HG03460 (cell line): Measurements from ENCODE around the gene SSC5D.
A peak's percentile ranks its signal among the peaks of the same experiment; 100 is the strongest.
"Not testable (repeated sequence)": the region's sequence is repeated elsewhere in the genome, so short reads cannot be mapped to it uniquely, and the experiment has no call there.

ENCODE experiments used
- ATAC-seq: cut with Tn5 transposase; IDR thresholded peaks from one replicate; pipeline ENCODE4 v1.9.1; 2021; ENCODE audit not compliant: unreplicated experiment

SSC5D gene

DNA sequence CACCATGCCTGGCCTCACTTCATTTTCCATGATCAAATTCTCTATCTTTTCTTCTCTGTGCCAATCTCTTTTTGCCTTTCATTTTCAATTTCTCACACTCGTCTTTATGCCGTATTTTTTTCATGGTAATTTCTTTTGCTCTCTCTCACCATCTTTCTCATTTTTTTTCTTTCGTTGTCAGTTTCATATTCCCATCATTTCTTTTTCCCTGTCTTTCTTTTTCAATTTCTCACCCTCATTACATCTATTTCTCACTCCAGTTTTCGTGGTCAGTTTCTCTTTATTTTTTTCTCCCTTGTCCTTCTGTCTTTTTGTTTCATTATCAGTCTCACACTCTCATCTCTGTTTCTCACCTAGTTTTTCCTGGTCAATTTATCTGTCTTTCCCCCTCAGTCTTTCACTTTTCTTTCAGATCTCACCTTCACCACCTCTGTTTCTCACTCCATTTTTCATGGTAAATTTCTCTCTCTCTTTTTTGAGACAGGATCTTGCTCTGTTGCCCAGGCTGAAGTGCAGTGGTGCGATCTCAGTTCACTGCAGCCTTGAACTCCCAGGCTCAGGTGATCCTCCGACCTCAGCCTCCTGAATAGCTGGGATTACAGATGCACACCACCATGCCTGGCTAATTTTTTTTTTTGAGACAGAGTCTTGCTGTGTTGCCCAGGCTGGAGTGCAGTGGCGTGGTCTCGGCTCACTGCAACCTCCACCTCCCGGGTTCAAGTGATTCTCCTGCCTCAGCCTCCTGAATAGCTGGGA is 14.1 kb downstream of the SSC5D start:
- no peak for ATAC-seq

DNA sequence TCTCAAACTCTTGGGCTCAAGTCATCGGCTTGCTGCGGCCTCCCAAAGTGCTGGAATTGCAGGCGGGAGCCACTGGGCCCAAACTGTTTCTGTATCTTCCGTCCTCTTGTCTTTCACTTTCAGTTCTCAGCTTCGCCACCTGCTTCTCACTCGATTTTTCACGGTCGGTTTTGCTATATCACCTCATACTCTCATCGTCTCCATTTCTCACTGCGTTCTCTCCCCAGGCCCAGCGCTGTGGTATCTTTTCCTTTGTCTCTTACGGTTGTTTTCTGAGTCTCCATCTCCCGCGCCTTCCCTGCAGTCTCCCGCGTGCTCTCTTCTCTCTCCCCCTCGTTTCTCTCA is 14.9 kb downstream of the SSC5D start:
- ATAC-seq, result no peak

DNA sequence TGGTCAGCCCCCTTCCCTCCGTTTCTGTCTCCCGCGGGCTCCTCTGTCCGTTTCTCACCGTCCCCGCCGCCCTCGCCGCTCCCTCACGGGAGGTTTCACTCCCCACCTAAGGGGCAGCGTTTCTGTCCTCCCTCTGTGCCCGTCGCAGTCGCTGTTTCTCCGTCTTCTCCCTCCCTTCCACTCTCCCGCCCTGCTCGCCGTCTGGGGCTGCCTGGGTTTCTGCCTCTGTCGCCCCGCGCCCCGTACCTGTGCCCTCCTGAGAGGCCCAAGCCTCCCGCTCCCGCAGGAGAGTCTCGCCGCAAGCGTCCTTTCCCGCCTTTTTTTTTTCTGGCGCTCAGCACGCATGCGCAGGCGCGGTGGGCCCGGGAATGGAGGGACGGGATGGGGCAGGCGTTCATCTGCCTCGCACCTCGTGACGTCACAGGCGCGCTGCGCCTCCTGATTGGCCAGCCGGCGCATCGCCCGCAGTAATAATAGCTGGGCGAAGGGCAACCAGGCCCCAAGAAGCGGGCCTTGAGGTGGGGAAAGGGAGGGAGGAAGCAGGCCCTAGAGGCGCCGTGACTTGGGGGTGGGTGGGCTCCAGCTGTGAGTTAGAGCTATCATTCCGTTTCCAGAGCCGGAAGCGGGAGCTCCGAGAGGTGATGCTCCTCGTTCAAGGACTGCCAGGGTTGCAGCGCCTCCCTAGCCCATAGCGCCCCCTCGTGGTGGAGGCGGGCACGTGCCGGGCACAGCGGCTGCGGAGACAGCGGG is 15.4 kb downstream of the SSC5D start:
- ATAC-seq, result peak; percentile 92

DNA sequence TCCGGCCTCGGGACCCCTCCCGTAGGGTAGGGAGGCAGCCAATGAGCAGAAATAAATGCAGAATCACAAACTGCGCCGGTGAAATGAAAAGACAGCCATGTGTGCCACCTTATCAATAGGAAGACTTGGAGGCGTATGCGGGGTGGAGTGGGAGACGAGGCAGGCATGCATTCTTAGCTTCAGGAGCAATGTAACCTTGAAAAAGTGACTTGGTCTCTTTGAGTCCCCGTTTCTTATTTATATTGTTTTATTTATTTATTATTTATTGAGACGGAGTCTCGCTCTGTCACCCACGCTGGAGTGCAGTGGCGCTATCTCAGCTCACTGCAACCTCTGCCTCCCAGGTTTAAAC is 16.0 kb downstream of the SSC5D start:
- ATAC-seq, result no peak

DNA sequence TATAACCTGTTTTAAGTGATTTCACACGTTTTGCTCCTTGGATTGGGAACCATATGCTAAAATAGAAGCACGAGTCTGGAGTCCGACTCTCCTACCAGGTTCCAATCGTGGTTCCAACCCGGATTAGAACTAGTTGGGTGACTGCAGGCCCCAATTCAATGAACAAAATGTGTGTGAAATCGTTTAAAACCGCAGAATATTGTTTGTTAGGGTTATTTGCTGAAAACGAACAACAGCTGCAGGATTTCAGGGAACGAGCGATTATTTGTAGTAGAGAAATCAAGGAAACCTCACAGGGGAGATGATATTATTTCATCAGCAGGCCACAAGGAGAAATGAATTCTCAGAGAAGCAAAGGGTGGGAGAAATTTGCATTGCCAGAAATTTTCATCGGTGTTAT is 16.7 kb downstream of the SSC5D start:
- no peak for ATAC-seq

DNA sequence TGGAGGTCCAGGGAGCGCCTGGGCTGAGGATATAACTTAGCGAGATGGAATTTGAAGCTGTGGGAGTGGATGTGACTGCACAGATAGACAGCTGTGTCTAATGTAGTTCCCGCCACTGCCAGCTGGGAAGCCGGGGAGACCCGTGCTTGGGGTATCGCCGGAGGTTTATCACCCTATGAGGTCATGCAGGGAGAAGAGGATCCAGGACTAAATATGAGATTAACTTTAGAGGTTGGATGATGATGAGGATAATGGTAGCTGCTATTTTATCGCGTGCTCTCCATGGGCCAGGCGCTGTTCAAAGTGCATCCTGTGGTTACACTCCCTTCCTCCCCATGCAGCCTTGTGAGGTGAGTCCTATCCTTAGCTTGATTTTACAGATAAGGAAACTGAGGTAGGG is 19.9 kb downstream of the SSC5D start:
- no peak for ATAC-seq

DNA sequence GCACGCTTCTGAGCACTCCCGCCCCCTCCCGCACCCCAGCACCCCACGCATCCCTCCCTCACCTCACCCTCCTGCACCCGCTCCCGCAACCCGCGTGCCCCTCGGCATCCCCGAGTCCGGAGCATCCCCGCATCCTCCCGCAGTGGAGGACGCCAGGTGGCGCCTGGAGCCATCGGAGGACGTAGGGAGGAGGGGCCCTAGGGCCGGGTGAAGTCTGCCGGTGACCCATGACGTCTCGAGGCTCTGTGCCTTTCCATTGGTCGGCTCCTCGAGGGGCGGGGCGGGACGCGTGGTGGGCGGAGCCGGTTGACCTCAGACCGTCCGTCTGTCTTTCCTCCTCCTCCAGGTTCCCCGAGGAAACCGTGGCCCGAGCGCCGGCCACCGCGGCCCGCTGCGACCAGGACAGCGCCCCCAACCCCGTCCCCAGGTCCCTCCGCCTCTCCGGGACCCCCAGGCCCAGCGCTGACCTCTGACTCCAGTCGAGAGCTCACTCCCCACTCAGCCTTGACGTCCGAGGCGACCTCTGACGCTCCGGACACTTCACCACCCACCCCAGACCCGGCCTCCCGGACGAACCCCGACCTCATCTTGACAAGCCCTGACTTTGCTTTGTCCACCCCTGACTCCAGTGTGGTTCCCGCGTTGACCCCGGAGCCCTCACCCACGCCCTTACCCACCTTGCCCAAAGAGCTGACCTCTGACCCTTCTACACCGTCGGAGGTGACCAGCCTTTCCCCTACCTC is 28.8 kb downstream of the SSC5D start:
- ATAC-seq, result peak; percentile 95

DNA sequence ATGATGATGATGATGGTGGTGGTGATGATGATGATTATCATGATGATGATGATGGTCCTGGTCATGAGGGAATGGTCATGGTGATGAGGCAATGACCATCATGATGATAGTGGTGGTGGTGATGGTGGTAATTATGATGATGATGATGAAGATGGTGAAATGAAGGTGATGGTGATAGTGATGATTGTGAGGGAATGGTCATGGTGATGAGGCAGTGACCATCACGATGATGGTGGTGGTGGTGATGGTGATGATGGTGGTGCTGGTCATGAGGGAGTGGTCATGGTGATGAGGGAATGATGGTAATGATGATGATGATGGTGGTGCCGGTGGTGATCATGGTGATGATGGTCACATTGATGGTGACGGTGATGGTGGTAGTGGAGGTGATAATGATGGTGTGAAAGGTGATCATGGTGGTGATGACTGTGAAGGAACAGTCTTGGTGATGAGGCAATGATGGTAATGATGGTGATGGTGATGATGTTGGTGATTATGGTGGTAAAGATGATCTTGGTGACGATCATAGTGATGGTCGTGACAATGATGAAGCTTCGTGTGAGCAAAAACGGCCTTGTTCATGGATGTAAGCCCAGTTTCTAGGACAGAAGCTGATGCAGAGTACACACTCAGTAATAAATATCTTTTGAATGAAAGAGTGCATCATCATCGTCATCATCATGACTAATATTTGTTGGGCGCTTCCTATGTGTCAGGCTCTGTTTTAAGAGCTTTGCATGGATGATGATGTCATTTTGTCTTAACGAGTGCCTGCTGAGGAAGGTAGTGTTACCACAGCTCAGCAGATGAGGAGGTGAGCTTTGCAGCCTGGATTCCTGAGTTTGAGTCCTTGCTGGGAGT is 31.4 kb downstream of the SSC5D start:
- ATAC-seq, result no peak

DNA sequence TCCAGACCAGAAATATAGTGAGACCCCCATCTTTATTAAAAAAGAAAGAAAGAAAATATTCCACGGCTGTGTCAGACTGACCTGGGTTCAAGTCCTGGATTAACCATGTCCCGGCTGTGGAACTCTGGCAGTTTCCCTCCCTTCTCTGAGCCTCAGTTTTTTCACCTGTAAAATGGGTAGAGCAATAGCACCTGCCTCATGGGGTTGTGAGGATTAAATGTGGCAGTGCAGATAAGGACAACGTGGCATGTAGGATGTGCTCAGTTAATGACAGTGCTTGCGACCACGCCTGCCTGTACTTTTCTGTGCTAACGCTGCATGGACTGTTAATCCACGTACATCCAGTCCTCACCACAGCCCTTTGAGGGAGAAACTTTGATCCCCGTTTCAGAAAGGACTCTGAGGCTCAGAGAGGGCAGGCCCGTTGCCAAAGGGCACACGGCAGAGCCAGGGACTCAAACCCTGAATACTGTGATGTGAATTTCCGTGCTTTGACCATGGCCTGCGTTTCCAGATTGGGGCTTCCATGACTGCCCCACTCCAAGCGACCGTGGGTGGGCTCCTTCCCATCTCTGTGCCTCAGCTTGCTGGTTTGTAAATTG is 32.6 kb downstream of the SSC5D start:
- ATAC-seq, result no peak

DNA sequence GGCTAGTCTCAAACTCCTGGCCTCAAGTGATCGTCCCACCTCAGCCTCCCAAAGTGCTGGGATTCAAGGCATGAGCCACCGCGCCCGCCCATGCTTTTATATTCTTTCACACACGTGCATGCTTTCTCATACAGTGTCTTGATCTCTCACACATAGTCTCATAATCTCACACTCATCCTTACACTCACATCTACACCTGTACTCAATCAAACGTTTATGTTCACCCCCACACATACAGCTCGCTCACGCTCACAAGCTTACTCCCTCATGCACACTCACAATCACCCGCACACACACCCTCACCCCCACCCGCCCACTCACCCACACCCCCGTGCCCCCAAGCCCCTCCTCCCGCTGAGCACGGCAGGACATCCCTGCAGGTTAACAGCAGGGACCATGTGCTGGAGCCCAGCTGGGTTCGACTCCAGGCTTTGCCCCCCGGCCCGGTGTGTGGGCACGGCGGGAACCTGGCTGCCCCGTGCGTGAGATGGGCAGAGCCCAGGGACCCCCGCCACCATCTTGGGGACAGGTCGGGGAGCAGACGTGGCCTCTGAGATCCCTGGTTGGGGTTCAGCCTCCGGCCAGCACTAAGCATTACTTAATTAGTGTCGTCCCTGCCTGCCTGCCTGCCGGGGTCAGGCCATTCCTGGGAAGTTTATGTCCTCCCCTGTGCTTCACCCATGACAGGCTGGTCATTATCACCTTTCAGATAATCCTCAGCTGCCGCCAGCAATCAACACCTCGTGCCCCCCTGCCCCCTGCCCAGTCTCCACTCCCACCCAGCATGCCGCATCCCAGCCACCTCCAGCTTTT is 37.3 kb downstream of the SSC5D start:
- no peak for ATAC-seq

DNA sequence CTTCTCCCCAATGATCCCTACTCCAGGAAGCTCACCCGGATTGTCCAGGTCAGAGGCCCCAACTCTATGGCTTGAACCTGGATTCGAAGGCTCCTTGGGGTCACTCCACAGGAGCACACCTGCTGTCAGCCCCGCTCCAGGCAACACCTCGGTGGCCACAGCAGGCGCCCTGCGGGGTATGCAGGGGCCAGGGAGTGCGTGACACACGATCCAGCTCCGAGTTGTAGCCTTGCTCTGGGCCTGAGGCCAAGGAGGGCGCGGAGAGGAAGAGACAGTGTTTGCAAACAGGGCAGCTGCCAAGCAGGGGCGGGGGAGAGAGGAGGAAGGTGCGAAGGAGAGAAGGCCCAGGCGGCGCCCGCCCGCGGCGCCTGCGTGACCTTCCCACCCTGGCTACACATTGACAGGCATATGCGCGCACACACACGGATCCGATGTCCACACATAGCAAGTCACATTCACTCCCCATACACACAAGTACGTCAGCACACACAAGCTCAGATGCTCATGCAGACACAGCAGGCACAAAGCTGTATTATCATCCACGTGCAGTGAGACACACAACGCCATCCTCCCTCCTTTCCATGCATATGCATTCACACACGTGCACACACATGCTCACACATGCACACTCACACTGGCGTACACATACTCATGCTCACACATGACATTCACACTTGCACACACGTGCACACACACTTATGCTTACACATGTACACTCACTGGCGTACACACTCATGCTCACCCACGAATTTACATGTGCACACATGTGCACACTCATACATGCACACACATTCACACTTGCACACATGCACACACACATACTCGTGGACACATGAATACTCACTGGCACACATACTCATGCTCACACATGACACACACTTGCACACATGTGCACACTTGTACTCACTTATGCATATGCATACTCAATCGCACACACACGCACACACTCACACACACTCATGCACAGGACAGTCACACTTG is 38.3 kb downstream of the SSC5D start:
- no peak for ATAC-seq

DNA sequence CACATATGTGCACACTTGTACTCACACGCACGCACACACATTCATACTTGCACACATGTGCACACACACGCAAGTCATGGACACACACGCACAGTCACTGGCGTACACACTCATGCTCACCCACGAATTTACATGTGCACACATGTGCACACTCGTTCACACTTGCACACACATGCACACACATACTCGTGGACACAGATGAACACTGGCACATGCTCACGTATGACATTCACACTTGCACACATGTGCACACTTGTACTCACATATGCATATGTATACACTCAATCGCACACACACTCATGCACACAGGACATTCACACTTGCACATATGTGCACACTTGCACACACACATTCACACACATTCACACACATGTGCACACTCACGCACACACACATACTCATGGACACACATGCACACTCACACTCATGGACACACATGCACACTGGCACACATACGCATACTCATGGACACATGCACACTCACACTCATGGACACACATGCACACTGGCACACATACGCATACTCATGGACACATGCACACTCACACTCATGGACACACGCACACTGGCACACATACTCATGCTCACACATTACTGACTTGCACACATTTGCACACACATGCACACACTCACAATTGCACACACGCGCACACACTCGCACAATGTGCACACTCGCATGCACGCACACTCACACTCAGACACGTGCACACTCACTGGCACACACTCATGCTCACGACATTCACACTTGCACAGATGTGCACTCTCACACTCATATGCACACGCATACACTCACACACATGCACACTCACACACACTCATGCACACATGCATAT is 39.2 kb downstream of the SSC5D start:
- ATAC-seq, result no peak

DNA sequence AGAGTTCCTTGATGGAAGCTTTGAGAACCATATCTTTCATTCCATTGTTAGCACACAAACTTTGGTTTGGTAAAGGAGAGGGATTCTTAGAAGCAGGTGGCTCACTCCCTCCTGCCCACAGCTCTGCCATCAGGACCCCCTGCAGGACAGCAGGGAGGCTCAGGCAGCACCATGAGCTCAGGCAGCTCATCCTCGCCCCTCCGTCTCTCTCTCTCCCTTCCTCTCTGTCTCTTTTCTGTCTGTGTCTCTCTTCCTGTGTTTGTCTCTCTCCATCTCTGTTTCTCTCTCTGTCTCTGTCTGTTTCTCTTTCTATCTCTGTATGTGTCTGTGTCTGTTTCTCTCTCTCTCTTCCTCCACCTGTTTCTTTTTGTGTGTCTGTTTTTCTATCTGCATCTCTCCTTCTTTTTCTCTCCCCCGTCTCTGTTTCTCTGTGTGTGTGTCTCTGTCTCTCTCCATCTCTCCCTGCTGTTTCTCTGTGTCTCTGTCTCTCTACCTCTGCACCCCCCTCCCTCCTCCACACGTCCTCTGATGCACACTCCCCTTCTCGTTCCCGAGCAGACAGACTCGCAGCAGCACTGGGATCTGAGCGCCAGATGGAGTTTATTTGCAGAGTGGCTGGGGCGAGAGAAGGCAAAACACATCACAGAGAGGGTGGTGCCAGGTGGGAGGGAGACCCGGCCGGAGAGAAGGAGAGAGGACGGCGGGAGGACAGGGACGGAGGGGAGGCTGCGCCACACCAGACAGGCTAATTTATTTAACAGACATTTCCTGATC is 40.0 kb downstream of the SSC5D start:
- ATAC-seq, result no peak

DNA sequence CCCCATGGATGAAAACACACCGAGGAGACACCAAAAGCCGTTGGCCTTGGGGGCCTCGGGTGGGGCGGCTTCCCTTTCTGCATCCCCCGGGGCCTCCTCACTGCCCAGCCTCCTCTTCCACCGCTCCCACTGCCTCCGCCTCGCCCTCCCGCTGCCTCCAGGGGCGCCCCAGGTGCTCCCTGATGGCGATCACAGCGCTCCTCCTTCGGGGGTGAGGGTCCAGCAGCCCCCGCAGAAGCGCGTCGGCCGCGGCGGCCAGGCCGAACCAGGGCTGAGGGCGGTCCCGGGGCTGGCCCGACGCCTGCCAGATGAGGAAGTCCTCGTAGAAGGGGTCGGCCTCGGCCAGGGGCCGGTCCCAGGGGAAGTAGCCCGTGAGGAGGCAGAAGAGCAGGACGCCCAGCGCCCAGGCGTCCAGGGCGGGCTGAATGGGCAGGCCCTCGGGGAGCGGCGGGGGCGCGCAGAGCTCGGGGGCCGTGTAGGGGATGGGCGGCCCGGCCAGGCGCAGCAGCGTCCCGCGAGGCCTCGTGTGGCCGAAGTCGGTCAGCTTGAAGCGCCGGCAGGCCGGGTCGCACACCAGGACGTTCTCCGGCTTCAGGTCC is 41.5 kb downstream of the SSC5D start:
- ATAC-seq, result no peak

DNA sequence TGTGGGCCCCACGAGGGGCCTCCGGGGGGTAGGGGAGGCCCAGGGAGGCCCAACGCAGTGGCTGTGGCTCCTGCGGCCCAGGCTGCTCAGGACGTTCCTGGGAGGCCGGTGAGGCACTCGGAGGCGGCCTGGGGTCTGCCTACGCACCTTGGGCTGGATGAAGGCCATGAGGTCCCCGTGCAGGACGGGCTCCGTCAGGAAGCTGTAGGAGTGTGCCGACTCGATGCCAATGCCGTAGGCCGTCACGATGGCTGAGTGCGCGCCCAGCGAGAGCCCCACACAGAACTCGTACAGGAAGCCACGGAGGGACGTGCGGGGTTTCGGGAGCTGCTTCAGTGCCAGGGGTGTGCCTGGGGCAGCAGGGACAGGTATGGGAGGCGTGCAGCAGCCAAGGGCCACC is 42.8 kb downstream of the SSC5D start:
- no peak for ATAC-seq

DNA sequence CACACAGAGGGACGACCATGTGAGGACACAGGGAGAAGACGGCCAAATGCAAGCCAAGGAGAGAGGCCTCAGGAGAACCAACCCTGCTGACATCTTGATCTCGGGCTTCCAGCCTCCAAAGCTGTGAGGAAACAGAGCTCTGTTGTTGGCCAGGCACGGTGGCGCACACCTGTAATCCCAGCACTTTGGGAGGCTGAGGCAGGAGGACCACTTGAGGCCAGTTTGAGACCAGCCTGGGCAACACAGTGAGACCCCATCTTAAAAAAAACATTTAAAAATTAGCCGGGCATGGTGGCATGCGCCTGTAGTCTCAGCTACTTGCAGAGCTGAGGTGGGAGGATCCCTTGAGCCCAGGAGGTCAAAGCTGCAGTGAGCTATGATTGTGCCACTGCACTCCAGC is 46.0 kb downstream of the SSC5D start:
- ATAC-seq, result not testable (repeated sequence)
